Measurements from ENCODE around the gene CDH13.

Gene CDH13

GRCh38 chr16:83113811-83114210 lies 487.0 kb downstream of the CDH13 start:
- no peak for DNase-seq (ENCODE audit: low read depth in 2 of 2)

- no peak for DNase-seq (ENCODE audit: low read depth in 2 of 2)
Observed at GRCh38 chr16:83115491-83116232, 488.9 kb downstream of the CDH13 start.

GRCh38 chr16:83116274-83116892 lies 489.6 kb downstream of the CDH13 start:
- DNase-seq (ENCODE audit: low read depth in 2 of 2) = no peak

- no peak for DNase-seq (ENCODE audit: low read depth in 2 of 2)
Observed at GRCh38 chr16:83117810-83118209, 491.0 kb downstream of the CDH13 start.

GRCh38 chr16:83118365-83118764 lies 491.6 kb downstream of the CDH13 start:
- no peak for DNase-seq (ENCODE audit: low read depth in 2 of 2)

- no peak for DNase-seq (ENCODE audit: low read depth in 2 of 2)
Observed at GRCh38 chr16:83125999-83126568, 499.3 kb downstream of the CDH13 start.

- DNase-seq (ENCODE audit: low read depth in 2 of 2) = no peak
Observed at GRCh38 chr16:83128041-83128440, 501.3 kb downstream of the CDH13 start.

- DNase-seq (ENCODE audit: low read depth in 2 of 2) = no peak
Observed at GRCh38 chr16:83130039-83130438, 503.3 kb downstream of the CDH13 start.

GRCh38 chr16:83134638-83135037 lies 507.9 kb downstream of the CDH13 start:
- DNase-seq (ENCODE audit: low read depth in 2 of 2) = no peak

- DNase-seq (ENCODE audit: low read depth in 2 of 2) = no peak
Observed at GRCh38 chr16:83136419-83136818, 509.6 kb downstream of the CDH13 start.

GRCh38 chr16:83136924-83137323 lies 510.2 kb downstream of the CDH13 start:
- no peak for DNase-seq (ENCODE audit: low read depth in 2 of 2)

- no peak for DNase-seq (ENCODE audit: low read depth in 2 of 2)
Observed at GRCh38 chr16:83137326-83137781, 510.6 kb downstream of the CDH13 start.

GRCh38 chr16:83137894-83138293 lies 511.1 kb downstream of the CDH13 start:
- no peak for DNase-seq (ENCODE audit: low read depth in 2 of 2)

GRCh38 chr16:83138512-83138911 lies 511.7 kb downstream of the CDH13 start:
- DNase-seq (ENCODE audit: low read depth in 2 of 2) = no peak

- DNase-seq (ENCODE audit: low read depth in 2 of 2) = no peak
Observed at GRCh38 chr16:83138976-83139690, 512.4 kb downstream of the CDH13 start.

- no peak for DNase-seq (ENCODE audit: low read depth in 2 of 2)
Observed at GRCh38 chr16:83143788-83144187, 517.0 kb downstream of the CDH13 start.

GRCh38 chr16:83145297-83145696 lies 518.5 kb downstream of the CDH13 start:
- no peak for DNase-seq (ENCODE audit: low read depth in 2 of 2)

GRCh38 chr16:83147244-83147643 lies 520.5 kb downstream of the CDH13 start:
- DNase-seq (ENCODE audit: low read depth in 2 of 2) = no peak

- DNase-seq (ENCODE audit: low read depth in 2 of 2) = no peak
Observed at GRCh38 chr16:83158320-83158957, 531.7 kb downstream of the CDH13 start.

GRCh38 chr16:83159049-83159448 lies 532.3 kb downstream of the CDH13 start:
- DNase-seq (ENCODE audit: low read depth in 2 of 2) = no peak

GRCh38 chr16:83160287-83161020 lies 533.7 kb downstream of the CDH13 start:
- no peak for DNase-seq (ENCODE audit: low read depth in 2 of 2)

All from stimulated activated CD4-positive, alpha-beta T cell treated with anti-CD3 and anti-CD28 coated beads, Interleukin-4, amount 100 ng/mL, for 48 hours (primary cell).